GM21723 (cell line): ENCODE measurements around the gene GOLGA8B.
A peak's percentile ranks its signal among the peaks of the same experiment; 100 is the strongest.
"Not testable (repeated sequence)": the region's sequence is repeated elsewhere in the genome, so short reads cannot be mapped to it uniquely, and the experiment has no call there.

Experiments
- ATAC-seq: cut with Tn5 transposase; IDR thresholded peaks from one replicate; pipeline ENCODE4 v1.9.1; 2021; ENCODE audit warnings: mild to moderate bottlenecking, moderate library complexity; ENCODE audit not compliant: unreplicated experiment

Gene GOLGA8B

GRCh38 chr15:34583399-34584329 is at the start of gene GOLGA8B:
Gene GOLGA8B, minus strand, starts transcription at chr15:34583651. Its CDS starts 47,739 bp downstream, at chr15:34535912.
- ATAC-seq = peak; percentile 64

GRCh38 chr15:34633165-34633564 is 49.7 kb upstream of the GOLGA8B start:
- not testable (repeated sequence) for ATAC-seq

- ATAC-seq = no peak
Observed at GRCh38 chr15:34628577-34629152, 45.2 kb upstream of the GOLGA8B start.

- ATAC-seq = no peak
Observed at GRCh38 chr15:34625007-34625406, 41.6 kb upstream of the GOLGA8B start.

DNA sequence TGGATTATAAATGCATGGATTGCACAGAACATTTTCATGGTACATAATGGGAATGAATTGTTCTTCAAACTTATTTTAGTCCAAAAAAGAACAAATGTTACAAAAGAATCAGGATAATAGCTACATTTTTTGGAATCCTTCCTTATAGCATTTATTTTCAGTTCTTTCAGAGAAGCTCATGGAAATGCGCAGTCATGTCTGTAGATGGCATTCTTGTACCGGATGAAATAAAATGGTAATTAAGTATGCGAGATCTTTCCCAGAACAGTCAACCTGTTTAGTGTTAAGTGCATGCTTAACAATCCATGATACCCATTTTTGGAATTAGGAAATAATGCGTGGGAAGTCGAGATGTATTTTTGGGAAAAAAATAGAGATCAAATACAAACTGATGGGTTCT is 38.2 kb upstream of the GOLGA8B start:
- no peak for ATAC-seq

DNA sequence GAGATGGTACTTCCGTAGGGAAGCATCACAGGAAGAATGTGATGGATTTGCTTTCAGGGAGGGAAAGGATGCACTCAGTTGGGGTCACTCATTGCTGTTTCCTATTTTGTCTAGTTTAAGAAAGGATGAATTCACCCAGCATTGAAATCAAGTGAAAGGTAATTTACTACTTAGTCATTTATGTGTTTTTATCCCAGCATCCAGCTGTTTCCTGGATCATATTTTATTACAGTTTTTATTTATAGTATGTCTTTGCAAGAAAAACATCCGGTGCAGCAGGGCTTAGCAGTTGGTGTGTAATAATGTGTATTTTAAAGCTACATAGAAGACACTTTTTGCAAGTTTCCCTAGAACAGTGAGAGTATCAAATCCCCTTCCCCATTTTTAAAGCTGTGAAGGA is 37.4 kb upstream of the GOLGA8B start:
- no peak for ATAC-seq

- ATAC-seq = no peak
Observed at GRCh38 chr15:34620142-34620541, 36.7 kb upstream of the GOLGA8B start.

- ATAC-seq = no peak
Observed at GRCh38 chr15:34619151-34619550, 35.7 kb upstream of the GOLGA8B start.

DNA sequence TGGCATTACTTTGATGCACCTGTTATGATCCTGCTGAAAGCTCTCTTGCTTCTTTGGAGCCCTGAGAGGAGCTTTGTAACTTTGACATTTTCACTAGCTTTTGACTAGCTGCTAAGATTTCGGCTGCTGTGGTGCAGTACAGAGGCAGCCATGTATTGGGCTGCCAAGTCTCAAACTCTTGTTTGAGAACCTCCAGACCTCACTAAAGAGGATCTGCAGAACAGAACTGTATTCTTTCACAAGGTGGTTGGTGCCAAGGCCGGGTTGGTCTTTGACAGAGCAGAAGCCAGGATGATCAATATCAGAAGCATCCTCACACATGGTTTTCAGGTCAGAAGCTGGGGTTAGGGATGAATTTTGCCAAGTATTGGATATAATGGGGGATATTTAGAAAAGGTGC is 34.6 kb upstream of the GOLGA8B start:
- no peak for ATAC-seq

GRCh38 chr15:34616613-34617012 is 33.2 kb upstream of the GOLGA8B start:
- no peak for ATAC-seq

DNA sequence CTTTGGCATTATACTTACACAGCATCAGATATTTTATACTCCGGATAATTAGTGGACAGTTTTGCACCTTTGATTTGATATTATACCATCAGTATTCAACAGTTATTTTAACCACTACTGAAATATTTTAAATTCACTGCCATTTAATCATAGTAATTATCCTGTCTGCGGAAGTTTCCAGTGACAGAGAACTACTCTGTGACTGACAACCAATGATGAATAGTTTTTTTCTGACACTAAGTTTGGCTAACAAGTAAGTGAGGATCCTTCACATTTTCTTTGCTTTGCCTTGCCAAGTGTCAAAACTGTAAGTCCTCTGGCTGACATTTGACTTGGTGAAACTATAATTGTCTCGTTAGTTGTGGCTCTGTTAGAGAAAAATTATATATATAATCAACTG is 30.5 kb upstream of the GOLGA8B start:
- no peak for ATAC-seq

DNA sequence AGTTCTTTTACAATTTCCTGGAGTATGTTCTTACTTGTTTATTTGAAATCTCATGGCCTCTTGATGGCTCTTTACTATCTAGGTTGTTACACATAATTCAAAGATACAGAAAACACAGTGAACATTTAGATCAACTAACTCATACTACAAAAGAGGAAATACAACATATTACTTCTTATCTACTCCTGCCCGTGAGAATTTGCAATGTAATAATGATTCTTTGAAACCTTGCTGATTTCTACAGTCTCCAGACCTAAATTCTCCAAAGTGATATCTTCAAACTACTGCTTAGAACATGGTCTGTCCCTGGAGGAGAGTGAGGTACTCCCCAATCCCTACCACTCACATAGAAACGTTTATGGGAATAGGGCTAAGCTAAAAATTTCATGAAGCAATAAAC is 29.9 kb upstream of the GOLGA8B start:
- ATAC-seq = no peak

- no peak for ATAC-seq
Observed at GRCh38 chr15:34610354-34610753, 26.9 kb upstream of the GOLGA8B start.

GRCh38 chr15:34609102-34610057 is 25.9 kb upstream of the GOLGA8B start:
- ATAC-seq = no peak

DNA sequence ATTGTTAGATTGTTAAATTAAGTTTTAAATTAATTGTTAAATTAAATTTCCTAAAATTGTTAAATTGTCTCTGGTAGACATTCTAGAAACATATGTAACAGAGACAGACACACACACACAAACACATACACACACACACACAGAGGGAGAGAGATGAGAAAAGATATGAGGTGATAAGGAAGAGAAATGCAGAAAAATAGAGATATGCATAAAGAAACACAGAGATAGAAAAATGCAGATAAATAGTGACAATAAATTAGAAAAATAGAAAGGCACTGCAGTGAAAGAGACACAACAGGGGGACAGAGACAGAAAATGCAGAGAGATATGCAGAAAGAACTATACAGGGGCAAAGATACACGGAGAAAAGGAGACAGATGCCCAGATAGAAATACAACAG is 25.1 kb upstream of the GOLGA8B start:
- no peak for ATAC-seq

GRCh38 chr15:34607832-34608231 is 24.4 kb upstream of the GOLGA8B start:
- ATAC-seq = no peak

GRCh38 chr15:34606545-34606944 is 23.1 kb upstream of the GOLGA8B start:
- ATAC-seq = no peak

- no peak for ATAC-seq
Observed at GRCh38 chr15:34606131-34606530, 22.7 kb upstream of the GOLGA8B start.

GRCh38 chr15:34603095-34603494 is 19.6 kb upstream of the GOLGA8B start:
- no peak for ATAC-seq

- no peak for ATAC-seq
Observed at GRCh38 chr15:34600923-34601322, 17.5 kb upstream of the GOLGA8B start.
